Islet of Langerhans (tissue), 1 donor: ENCODE data around the gene TRAF3.

ENCODE experiments used
- FAIRE-seq: peaks from one replicate; lab custom pipeline; 2011; peaks lifted over from hg19 to GRCh38; lab: Jason Lieb, UNC

The TRAF3 gene

GRCh38 chr14:102776761-102777710 lies at the start of gene TRAF3:
TSS of gene TRAF3 (plus strand) at chr14:102777449. CDS start at chr14:102870202, 92,753 bp downstream.
- no peak for FAIRE-seq

- no peak for FAIRE-seq
Observed at GRCh38 chr14:102728501-102728900, 48.7 kb upstream of the TRAF3 start.

GRCh38 chr14:102729268-102729667 lies 48.0 kb upstream of the TRAF3 start:
- FAIRE-seq, result no peak

GRCh38 chr14:102729825-102730224 lies 47.4 kb upstream of the TRAF3 start:
- FAIRE-seq, result no peak

GRCh38 chr14:102731101-102731870 lies 46.0 kb upstream of the TRAF3 start:
- no peak for FAIRE-seq

GRCh38 chr14:102731871-102732800 lies 45.1 kb upstream of the TRAF3 start:
- no peak for FAIRE-seq

- no peak for FAIRE-seq
Observed at GRCh38 chr14:102732924-102733323, 44.3 kb upstream of the TRAF3 start.

- no peak for FAIRE-seq
Observed at GRCh38 chr14:102733326-102733725, 43.9 kb upstream of the TRAF3 start.

GRCh38 chr14:102734436-102734835 lies 42.8 kb upstream of the TRAF3 start:
- no peak for FAIRE-seq

- no peak for FAIRE-seq
Observed at GRCh38 chr14:102736956-102737355, 40.3 kb upstream of the TRAF3 start.

- no peak for FAIRE-seq
Observed at GRCh38 chr14:102737402-102738372, 39.6 kb upstream of the TRAF3 start.

- FAIRE-seq, result no peak
Observed at GRCh38 chr14:102738373-102739189, 38.7 kb upstream of the TRAF3 start.

- FAIRE-seq, result no peak
Observed at GRCh38 chr14:102739190-102739469, 38.1 kb upstream of the TRAF3 start.

- no peak for FAIRE-seq
Observed at GRCh38 chr14:102746634-102747438, 30.4 kb upstream of the TRAF3 start.

GRCh38 chr14:102748806-102749205 lies 28.4 kb upstream of the TRAF3 start:
- FAIRE-seq, result no peak

GRCh38 chr14:102749393-102750305 lies 27.6 kb upstream of the TRAF3 start:
- FAIRE-seq, result peak; percentile 30

- no peak for FAIRE-seq
Observed at GRCh38 chr14:102750376-102750775, 26.9 kb upstream of the TRAF3 start.

- no peak for FAIRE-seq
Observed at GRCh38 chr14:102751088-102751487, 26.2 kb upstream of the TRAF3 start.
